ENCODE data around the gene ARSG. TPM values are rescaled to one million over a fixed set of nuclear protein-coding genes. Genes with fewer than 3 reads are reported as not detected.
"Not testable (repeated sequence)": the region's sequence is repeated elsewhere in the genome, so short reads cannot be mapped to it uniquely, and the experiment has no call there.

Gene ARSG
- total RNA-seq, 1 donor from 2014 or later, result 1.5 TPM

- no peak overlapping the region for H3K4me3 ChIP-seq (ENCODE audit: low read depth, low read length)
- no peak for DNase-seq (ENCODE audit: low read depth)
- no peak for TF ChIP-seq CTCF (conservative IDR thresholded peaks at IDR 0.05; ENCODE audit: low read depth, low read length)
Observed at GRCh38 chr17:68325961-68326360, 34.7 kb downstream of the ARSG start.

GRCh38 chr17:68326681-68327080, 35.4 kb downstream of the ARSG start:
- no peak overlapping the region for H3K4me3 ChIP-seq (ENCODE audit: low read depth, low read length)
- no peak for TF ChIP-seq CTCF (conservative IDR thresholded peaks at IDR 0.05; ENCODE audit: low read depth, low read length)
- no peak for DNase-seq (ENCODE audit: low read depth)

DNA sequence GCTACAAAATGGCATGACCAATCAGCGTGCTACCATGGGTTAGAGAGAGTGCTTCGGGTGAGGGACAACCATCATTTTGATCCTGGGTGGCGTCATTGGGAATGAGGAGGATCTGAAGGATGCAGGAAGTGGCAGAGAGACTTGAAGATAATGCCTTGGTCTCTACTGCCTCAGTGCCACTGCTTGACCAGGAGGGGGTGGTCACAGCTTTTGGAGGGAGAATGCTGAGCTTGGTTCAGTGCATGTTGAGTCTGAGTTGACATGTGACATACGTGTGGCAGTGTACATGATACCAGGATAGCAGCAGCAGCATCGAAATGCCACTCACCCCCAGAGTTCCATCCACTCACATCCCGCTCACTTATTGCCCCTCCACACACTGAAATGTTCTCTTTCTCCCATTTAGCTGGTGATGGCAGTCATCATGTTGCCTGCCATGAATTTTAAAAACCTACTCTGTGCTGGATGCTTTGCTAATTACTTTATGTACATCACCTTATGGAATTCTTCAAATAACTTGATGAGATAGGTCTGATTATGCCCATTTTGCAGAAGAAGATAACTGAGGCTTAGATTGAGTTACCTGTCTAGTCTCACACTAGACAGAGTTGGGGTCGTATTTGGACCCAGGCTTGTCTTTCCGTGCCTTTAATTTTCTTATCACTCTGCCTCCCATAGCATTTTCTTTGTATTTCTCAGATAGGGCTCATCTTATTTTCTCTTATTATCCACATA, 36.7 kb downstream of the ARSG start:
- no peak for DNase-seq (ENCODE audit: low read depth)
- TF ChIP-seq CTCF (conservative IDR thresholded peaks at IDR 0.05; ENCODE audit: low read depth, low read length), result no peak
- H3K4me3 ChIP-seq (ENCODE audit: low read depth, low read length), result no peak overlapping the region

- no peak overlapping the region for H3K4me3 ChIP-seq (ENCODE audit: low read depth, low read length)
- DNase-seq (ENCODE audit: low read depth), result no peak
- TF ChIP-seq CTCF (conservative IDR thresholded peaks at IDR 0.05; ENCODE audit: low read depth, low read length), result no peak
Observed at GRCh38 chr17:68328676-68329075, 37.4 kb downstream of the ARSG start.

- no peak for DNase-seq (ENCODE audit: low read depth)
- H3K4me3 ChIP-seq (ENCODE audit: low read depth, low read length), result no peak overlapping the region
- no peak for TF ChIP-seq CTCF (conservative IDR thresholded peaks at IDR 0.05; ENCODE audit: low read depth, low read length)
Observed at GRCh38 chr17:68329331-68329730, 38.0 kb downstream of the ARSG start.

GRCh38 chr17:68331932-68332331, 40.6 kb downstream of the ARSG start:
- not testable (repeated sequence) for DNase-seq (ENCODE audit: low read depth); H3K4me3 ChIP-seq (ENCODE audit: low read depth, low read length)

DNA sequence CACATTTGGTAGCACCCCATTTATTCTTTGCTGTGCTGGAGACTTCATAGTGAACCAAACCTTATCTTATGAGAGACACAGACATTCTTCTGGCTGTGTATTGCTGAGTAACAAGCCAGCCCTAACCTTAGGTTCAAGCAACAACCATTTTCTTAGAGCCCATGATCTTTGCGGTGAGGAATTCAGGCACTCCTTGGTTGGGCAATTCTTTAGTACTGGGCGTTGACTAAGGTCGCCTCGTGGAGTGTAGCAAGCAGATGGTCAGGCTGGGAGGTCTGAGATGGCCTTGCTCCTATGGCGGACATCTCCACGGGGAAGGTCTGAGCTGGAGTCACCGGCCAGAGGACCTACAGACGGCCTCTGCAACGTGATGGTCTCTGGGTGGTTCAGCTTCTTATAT, 43.1 kb downstream of the ARSG start:
- no peak overlapping the region for H3K4me3 ChIP-seq (ENCODE audit: low read depth, low read length)
- no peak for DNase-seq (ENCODE audit: low read depth)
- TF ChIP-seq CTCF (conservative IDR thresholded peaks at IDR 0.05; ENCODE audit: low read depth, low read length), result no peak

All from epithelial cell of proximal tubule (primary cell).